ACC112 (cell line): Measurements from ENCODE around the gene IGFBP6.
A peak's percentile ranks its signal among the peaks of the same experiment; 100 is the strongest.

ENCODE experiments used
- H2AFZ ChIP-seq: fragments of 200-600 bp; sonication (generic); one replicate; pipeline ENCODE4 v1.6.0; 2017; ENCODE audit warnings: antibody characterized with exemption, low read length; ENCODE audit not compliant: unreplicated experiment
- H3K27ac ChIP-seq: fragments of 200-600 bp; sonication (generic); 2 replicates; pipeline ENCODE4 v1.5.1; 2014; ENCODE audit warnings: low read depth, mild to moderate bottlenecking, antibody characterized with exemption, low read length, moderate library complexity
- H3K27me3 ChIP-seq: fragments of 200-600 bp; sonication (generic); 2 replicates; pipeline ENCODE4 v1.6.1; 2014; ENCODE audit warnings: mild to moderate bottlenecking, antibody characterized with exemption, low read length, moderate library complexity, mixed read lengths; ENCODE audit not compliant: insufficient read depth
- H3K36me3 ChIP-seq: fragments of 200-600 bp; sonication (generic); 2 replicates; pipeline ENCODE4 v1.6.1; 2016; ENCODE audit warnings: mild to moderate bottlenecking, antibody characterized with exemption, low read length, moderate library complexity, mixed read lengths; ENCODE audit not compliant: insufficient read depth
- H3K4me1 ChIP-seq: fragments of 200-600 bp; sonication (generic); one replicate; pipeline ENCODE4 v1.6.1; 2016; ENCODE audit warnings: low read length, mixed read lengths; ENCODE audit not compliant: insufficient read depth, unreplicated experiment, control insufficient read depth
- H3K4me3 ChIP-seq: fragments of 200-600 bp; sonication (generic); 2 replicates; pipeline ENCODE4 v1.5.1; 2014; ENCODE audit warnings: mild to moderate bottlenecking, low read depth, low read length
- H3K79me2 ChIP-seq: fragments of 200-600 bp; sonication (generic); one replicate; pipeline ENCODE4 v1.6.0; 2016; ENCODE audit warnings: low read length; ENCODE audit not compliant: control insufficient read depth, unreplicated experiment, insufficient read depth

IGFBP6 gene

GRCh38 chr12:53127169-53127568, 29.7 kb downstream of the IGFBP6 start:
- H3K4me3 ChIP-seq, result no peak overlapping the region
- no peak overlapping the region for H3K27ac ChIP-seq
- no peaks in the 10 kb centered on the region for H3K36me3 ChIP-seq
- no peaks in the 10 kb centered on the region for H3K27me3 ChIP-seq
- no peak overlapping the region for H2AFZ ChIP-seq
- no peaks in the 10 kb centered on the region for H3K4me1 ChIP-seq
- no peaks in the 10 kb centered on the region for H3K79me2 ChIP-seq

GRCh38 chr12:53128780-53129569, 31.5 kb downstream of the IGFBP6 start:
- H3K27ac ChIP-seq, result no peak overlapping the region
- no peak overlapping the region for H3K4me3 ChIP-seq
- no peaks in the 10 kb centered on the region for H3K27me3 ChIP-seq
- H3K36me3 ChIP-seq, result no peaks in the 10 kb centered on the region
- no peak overlapping the region for H2AFZ ChIP-seq
- no peaks in the 10 kb centered on the region for H3K79me2 ChIP-seq
- H3K4me1 ChIP-seq, result no peaks in the 10 kb centered on the region

- no peak overlapping the region for H3K27ac ChIP-seq
- H3K4me1 ChIP-seq, result no peaks in the 10 kb centered on the region
- no peak overlapping the region for H3K4me3 ChIP-seq
- no peaks in the 10 kb centered on the region for H3K79me2 ChIP-seq
- H3K27me3 ChIP-seq, result no peaks in the 10 kb centered on the region
- H3K36me3 ChIP-seq, result no peaks in the 10 kb centered on the region
- no peak overlapping the region for H2AFZ ChIP-seq
Measured at GRCh38 chr12:53131844-53132243, 34.4 kb downstream of the IGFBP6 start.

- no peaks in the 10 kb centered on the region for H3K36me3 ChIP-seq
- no peak overlapping the region for H2AFZ ChIP-seq
- no peaks in the 10 kb centered on the region for H3K4me1 ChIP-seq
- H3K4me3 ChIP-seq, result no peak overlapping the region
- H3K27ac ChIP-seq, result no peak overlapping the region
- no peaks in the 10 kb centered on the region for H3K79me2 ChIP-seq
- no peaks in the 10 kb centered on the region for H3K27me3 ChIP-seq
Measured at GRCh38 chr12:53133722-53134121, 36.3 kb downstream of the IGFBP6 start.

DNA sequence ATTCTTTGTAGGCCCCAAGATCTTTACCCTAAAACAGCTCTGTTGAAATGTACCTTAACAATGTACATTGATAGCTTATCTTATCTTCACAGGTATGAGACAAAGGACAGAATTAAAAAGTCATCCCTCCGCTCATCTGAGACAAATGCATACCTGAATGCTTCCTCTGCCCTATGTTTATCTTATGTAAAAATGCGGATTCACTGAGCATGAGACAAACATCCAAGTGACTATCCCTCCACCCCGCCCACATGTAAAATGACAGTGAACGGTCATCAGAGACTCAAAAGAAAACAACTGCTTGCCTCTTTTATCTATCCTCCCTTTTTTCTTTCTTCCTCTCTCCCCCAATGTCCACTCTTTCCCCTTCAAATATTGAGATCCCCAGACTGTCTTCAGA, 45.9 kb downstream of the IGFBP6 start:
- H3K36me3 ChIP-seq, result no peaks in the 10 kb centered on the region
- no peak overlapping the region for H2AFZ ChIP-seq
- H3K79me2 ChIP-seq, result no peaks in the 10 kb centered on the region
- H3K4me3 ChIP-seq, result no peak overlapping the region
- H3K27me3 ChIP-seq, result no peaks in the 10 kb centered on the region
- H3K27ac ChIP-seq, result no peak overlapping the region
- H3K4me1 ChIP-seq, result peaks cover 9% of the 10 kb centered on the region

- no peak overlapping the region for H3K4me3 ChIP-seq
- no peaks in the 10 kb centered on the region for H3K27me3 ChIP-seq
- H2AFZ ChIP-seq, result no peak overlapping the region
- H3K79me2 ChIP-seq, result no peaks in the 10 kb centered on the region
- no peaks in the 10 kb centered on the region for H3K36me3 ChIP-seq
- H3K4me1 ChIP-seq, result peaks cover 9% of the 10 kb centered on the region
- H3K27ac ChIP-seq, result peak overlapping the region; percentile 63
Measured at GRCh38 chr12:53145383-53146260, 48.2 kb downstream of the IGFBP6 start.

- Histone ChIP-seq H3K27me3 (no peaks in the 10 kb centered on the region), H3K4me3 (no peak overlapping the region), H2AFZ (no peak overlapping the region), H3K27ac (no peak overlapping the region), H3K79me2 (no peaks in the 10 kb centered on the region), H3K36me3 (no peaks in the 10 kb centered on the region), H3K4me1 (peaks cover 9% of the 10 kb centered on the region)
Measured at GRCh38 chr12:53147181-53147580, 49.7 kb downstream of the IGFBP6 start.

- no peak overlapping the region for H3K4me3 ChIP-seq
- no peaks in the 10 kb centered on the region for H3K27me3 ChIP-seq
- H2AFZ ChIP-seq, result no peak overlapping the region
- H3K4me1 ChIP-seq, result peaks cover 9% of the 10 kb centered on the region
- no peaks in the 10 kb centered on the region for H3K36me3 ChIP-seq
- H3K79me2 ChIP-seq, result no peaks in the 10 kb centered on the region
- H3K27ac ChIP-seq, result no peak overlapping the region
Measured at GRCh38 chr12:53147653-53148052, 50.2 kb downstream of the IGFBP6 start.

DNA sequence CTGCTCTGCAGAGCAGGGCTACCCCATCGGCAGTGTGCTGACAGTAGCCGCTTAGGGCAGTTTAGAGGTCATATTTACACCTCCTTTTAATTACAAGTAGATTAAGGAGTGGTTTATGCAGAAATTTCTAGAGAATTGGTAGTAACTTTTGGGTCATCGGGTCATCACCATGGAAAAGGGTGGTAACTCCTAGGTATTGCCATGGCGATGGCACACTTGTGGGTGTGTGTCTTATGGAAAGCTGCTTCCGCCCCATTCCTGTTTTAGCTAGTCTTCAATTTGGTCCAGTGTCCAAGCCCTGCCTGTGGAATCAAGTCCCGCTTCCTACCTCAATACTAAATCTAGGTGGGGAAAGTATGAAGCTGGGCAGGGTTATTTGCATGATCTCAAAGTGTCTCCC, 53.6 kb downstream of the IGFBP6 start:
- Histone ChIP-seq H3K36me3 (no peaks in the 10 kb centered on the region), H3K79me2 (no peaks in the 10 kb centered on the region), H2AFZ (no peak overlapping the region), H3K4me1 (no peaks in the 10 kb centered on the region), H3K27ac (no peak overlapping the region), H3K27me3 (no peaks in the 10 kb centered on the region), H3K4me3 (no peak overlapping the region)
